HG03139 (cell line): ENCODE measurements around the gene CSGALNACT2.

Experiments
- ATAC-seq: cut with Tn5 transposase; IDR thresholded peaks from one replicate; pipeline ENCODE4 v1.9.1; 2021; ENCODE audit not compliant: unreplicated experiment

The CSGALNACT2 gene

GRCh38 chr10:43111921-43112607 lies 26.2 kb upstream of the CSGALNACT2 start:
- ATAC-seq: no peak

DNA sequence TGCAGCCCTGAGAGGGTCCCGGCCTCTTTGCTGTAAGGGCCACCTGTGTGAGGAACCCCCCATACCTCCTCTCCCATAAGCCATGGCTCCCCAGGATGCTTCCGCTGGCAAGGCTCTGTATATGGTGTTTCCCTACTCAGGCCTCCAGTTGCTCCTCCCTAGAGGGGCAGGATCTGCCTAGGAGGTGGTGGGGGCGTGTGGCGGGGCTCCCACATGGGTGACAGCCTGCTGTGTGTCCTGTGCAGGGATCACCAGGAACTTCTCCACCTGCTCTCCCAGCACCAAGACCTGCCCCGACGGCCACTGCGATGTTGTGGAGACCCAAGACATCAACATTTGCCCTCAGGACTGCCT lies 25.7 kb upstream of the CSGALNACT2 start:
- ATAC-seq: no peak

DNA sequence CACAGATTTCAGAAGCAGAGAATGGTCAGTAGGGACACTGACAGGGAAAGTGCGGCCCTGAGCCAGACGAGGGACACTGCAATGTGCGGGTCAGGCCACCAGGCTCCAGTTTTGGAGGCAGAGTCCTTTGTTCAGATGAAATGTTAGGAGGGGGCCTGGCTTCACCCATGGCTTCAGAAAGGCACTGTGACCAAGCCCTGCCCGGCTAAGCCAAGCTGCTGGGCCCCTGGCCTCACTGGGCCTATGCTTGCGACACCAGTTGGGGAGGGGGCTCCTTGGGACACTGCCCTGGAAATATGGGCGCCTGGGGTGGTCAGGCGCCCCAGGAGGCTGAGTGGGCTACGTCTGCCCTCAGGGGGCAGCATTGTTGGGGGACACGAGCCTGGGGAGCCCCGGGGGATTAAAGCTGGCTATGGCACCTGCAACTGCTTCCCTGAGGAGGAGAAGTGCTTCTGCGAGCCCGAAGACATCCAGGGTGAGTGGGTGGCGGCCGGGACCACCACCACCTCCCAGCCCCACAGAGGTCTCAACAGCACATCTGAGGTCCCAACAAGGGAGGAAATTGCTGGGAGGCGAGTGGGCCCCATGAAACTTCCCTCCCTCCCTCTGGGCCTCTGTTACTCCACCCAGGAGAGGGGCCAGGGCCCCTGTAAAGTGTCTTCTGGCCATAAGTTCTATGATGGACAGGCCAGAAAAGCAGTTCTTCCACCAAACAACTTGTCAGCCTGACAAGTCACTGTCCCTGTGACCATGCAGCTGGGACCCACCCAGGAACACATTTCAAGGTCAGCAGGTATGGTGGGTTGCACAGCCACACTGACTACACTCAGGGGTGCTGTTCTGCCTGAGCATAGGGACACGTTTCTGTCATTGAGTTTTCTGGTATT lies 24.8 kb upstream of the CSGALNACT2 start:
- ATAC-seq: no peak

DNA sequence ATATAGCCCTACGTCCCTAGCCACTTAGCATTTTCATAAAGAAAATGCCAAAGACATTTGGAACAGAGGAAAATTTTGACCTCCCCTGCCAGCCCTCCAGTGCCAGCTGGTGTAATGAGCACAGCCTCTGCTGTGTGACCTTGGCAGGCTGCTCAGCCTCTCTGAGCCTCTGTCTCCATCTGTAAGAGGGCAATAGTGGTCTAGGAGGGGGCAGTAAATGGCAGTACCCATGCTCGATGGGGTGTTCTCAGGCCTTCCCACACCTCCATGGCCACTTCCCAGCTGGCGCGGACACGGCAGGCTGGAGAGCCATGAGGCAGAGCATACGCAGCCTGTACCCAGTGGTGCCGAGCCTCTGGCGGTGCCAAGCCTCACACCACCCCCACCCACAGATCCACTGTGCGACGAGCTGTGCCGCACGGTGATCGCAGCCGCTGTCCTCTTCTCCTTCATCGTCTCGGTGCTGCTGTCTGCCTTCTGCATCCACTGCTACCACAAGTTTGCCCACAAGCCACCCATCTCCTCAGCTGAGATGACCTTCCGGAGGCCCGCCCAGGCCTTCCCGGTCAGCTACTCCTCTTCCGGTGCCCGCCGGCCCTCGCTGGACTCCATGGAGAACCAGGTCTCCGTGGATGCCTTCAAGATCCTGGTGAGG lies 24.0 kb upstream of the CSGALNACT2 start:
- ATAC-seq: no peak

GRCh38 chr10:43114743-43115611 lies 23.3 kb upstream of the CSGALNACT2 start:
- no peak for ATAC-seq

GRCh38 chr10:43115881-43116595 lies 22.2 kb upstream of the CSGALNACT2 start:
- no peak for ATAC-seq

- ATAC-seq: no peak
Observed at GRCh38 chr10:43116596-43116995, 21.6 kb upstream of the CSGALNACT2 start.

DNA sequence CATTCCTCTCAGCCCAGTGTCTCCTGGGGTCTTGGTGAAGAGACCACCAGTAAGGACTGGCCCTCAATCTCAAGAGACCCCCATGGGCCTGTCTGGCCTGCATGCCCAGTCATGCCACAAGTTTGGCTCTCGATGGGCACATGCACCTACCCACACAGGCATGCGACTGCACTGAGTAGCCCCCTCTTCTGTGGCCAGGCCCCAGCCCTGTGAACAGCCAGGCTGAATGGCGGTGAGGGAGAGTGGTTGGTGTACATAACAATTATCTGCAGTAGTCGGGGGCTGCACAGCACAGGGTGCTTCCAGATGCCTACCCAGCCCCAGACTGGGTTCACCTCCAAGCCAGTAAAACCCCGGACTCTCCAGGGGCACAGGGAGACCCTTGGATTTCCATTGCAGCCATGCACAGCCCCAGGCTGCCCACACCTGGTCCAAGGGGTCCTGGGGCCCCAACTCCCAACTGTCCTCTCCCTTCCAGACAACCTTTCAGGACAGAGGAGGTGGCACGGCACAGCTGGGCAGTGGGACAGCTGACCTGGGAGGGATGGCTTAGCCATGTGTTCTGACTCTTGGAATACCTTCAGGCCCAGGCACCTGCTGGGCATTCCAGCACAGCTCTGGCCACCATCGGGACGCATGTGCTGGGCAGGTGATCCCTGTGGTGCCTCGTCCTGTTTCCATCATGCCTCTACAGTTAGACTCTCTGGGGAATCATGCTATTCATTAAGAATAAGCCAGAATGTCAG lies 21.0 kb upstream of the CSGALNACT2 start:
- ATAC-seq: no peak

DNA sequence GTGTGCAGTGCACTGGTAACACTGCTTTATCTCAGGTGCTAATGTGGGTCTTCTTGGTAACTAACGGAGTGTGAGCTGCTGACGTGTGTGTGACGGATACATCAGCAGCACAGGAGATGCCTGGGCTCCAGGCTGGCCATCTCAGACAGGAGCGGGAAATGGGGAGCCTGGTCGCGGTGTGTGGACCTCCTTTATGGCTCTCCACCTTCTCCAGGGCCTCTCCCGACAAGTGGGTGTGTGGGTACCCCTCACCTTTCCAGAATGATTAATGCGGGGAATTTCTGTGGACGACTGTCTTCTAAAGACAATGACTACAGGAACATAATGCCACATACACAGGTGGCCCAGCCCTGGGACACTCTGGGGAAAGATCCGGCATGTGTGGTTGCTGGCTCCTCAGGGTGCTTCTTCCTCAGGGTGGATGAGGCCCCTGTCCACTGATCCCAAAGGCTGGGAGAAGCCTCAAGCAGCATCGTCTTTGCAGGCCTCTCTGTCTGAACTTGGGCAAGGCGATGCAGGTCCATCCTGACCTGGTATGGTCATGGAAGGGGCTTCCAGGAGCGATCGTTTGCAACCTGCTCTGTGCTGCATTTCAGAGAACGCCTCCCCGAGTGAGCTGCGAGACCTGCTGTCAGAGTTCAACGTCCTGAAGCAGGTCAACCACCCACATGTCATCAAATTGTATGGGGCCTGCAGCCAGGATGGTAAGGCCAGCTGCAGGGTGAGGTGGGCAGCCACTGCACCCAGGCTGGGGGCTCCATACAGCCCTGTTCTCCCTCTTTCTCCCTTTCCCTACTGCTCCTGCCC lies 20.3 kb upstream of the CSGALNACT2 start:
- ATAC-seq: no peak

DNA sequence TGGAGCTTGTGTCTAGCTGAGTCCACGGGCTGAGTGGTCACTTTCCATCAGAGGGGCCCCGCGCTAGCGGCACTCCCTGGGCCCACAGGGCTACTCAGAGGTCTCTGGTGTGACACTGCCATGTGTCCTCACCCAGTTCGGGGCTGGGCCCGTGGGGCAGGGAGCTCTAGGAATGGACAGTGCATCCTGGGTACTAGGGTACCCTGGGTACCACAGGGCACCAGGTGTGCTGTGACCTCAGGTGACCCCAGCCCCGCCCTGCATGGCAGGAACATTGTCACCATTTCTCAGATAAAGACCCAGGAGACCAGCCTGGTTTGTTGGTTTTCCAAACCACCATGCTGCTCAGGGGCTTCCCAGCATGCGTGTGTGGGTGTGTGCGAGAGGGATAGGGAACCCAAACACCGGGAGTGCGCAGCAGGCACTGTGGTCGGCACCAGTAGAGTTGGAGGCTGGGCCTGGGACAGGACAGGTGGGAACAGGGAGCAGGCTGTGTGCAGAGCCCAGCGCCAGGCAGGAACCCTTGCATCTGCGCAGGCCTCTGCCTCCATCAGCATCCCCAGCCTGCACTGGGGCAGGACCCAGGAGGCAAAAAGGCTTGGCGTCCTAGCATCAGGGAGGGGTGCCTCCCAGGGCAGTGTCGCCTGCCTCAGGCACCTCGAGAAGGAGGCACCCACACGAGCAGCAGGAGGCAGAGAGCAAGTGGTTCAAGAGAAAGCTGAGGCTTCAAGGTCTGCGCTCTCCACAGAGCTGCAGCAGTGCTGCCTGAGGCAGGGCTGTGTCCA lies 19.4 kb upstream of the CSGALNACT2 start:
- no peak for ATAC-seq

DNA sequence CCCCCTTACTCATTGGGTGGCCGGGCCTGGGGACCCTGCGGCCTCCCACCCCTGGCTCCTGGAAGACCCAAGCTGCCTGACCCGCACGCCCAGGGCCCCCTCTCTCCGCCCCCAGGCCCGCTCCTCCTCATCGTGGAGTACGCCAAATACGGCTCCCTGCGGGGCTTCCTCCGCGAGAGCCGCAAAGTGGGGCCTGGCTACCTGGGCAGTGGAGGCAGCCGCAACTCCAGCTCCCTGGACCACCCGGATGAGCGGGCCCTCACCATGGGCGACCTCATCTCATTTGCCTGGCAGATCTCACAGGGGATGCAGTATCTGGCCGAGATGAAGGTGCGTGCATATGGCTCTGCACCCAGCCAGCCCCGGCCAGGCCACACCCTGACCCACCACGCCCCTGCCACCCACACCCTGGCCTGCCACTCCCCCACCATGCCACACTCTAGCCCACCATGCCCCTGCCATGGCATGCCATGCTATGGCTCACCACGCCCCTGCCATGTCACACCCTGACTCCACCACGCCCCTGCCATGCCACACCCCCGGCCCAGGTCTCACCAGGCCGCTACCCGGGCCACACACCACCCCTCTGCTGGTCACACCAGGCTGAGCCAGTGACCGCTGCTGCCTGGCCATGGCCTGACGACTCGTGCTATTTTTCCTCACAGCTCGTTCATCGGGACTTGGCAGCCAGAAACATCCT lies 18.7 kb upstream of the CSGALNACT2 start:
- ATAC-seq: no peak

DNA sequence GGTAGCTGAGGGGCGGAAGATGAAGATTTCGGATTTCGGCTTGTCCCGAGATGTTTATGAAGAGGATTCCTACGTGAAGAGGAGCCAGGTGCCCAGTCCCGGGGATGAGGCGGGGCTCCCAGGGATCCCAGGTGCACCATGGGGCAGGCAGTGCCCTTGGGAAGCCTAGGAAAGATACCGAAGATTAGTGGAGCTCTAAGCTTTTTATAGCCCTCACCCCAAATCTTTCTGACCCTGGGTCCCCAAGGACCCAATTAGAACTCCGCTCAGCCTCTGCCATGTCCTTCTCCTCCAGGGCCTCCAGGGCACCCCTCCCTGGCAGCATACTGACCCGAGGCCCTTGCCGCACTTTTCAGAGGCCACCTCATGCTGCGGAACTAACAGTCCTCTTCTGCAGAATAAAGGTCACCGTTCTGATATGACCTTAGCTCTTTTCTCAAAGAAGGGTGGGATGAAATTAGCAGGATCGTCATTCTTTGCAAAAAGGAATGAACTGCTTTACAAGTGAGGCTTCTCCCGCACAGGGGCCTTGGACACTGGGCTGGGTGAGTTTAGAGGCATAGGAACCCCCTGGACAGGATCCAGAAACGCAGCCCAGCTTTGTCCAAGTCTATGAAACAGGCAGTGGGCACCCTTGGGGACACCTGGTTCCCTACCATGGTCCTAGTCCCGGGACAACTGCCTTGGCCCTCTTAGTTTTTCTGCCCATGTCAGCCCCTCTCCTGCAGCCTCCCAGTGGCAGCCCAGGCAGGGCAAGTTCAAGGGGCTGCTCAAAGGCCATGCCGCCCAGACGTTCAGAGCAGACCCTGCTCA lies 17.9 kb upstream of the CSGALNACT2 start:
- ATAC-seq: no peak

- peak; percentile 82 for ATAC-seq
Observed at GRCh38 chr10:43120929-43121314, 17.3 kb upstream of the CSGALNACT2 start.

- no peak for ATAC-seq
Observed at GRCh38 chr10:43121444-43121843, 16.8 kb upstream of the CSGALNACT2 start.

- no peak for ATAC-seq
Observed at GRCh38 chr10:43122096-43122495, 16.1 kb upstream of the CSGALNACT2 start.

DNA sequence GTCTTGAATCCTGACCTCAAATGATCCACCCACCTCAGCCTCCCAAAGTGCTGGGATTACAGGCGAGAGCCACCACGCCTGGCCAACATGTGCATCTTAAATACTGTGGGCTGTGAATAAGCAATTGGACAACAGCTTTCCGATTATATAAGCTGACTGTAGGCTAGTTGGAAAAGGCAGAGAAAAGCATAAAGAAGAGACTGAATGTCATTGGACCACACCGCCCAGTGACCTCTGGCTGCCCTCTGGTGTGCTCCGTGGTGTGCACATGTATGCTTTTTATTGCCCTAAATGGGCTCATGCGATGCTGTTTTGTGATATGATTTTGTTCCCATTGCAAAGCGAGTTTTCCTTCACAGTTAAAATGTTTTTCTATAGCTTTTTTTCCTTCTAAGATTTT lies 15.4 kb upstream of the CSGALNACT2 start:
- no peak for ATAC-seq
